Endothelial cell of umbilical vein (primary cell): Measurements from ENCODE around the gene VAV3. TPM values are rescaled to one million over a fixed set of nuclear protein-coding genes. Genes with fewer than 3 reads are reported as not detected.

Experiments
- BruUV-seq: library from RNA; stranded (reverse); fragments of 400-500 nt; replicated peaks from 2 replicates; lab custom pipeline; 2021; lab: Mats Ljungman, UMichigan
- CTCF ChIA-PET: fragments of 300-600, 350-600 bp; sonication (Branson Sonifier 250); formaldehyde crosslinking; loops from one replicate; lab custom pipeline; 2021; ENCODE audit warnings: antibody characterized with exemption, inconsistent platforms; lab: Charles Lee
- POLR2A ChIA-PET: fragments of 300-600, 350-600 bp; sonication (Branson Sonifier 250); formaldehyde crosslinking; loops from one replicate; lab custom pipeline; 2021; ENCODE audit warnings: antibody characterized with exemption, inconsistent platforms; lab: Charles Lee
- DNase-seq: peaks from one replicate; pipeline ENCODE4 v3.0.0-alpha.2; 2011; ENCODE audit warnings: low read depth, low spot score
- FAIRE-seq: peaks from 2 replicates; lab custom pipeline; 2011; peaks lifted over from hg19 to GRCh38; lab: Jason Lieb, UNC
- H2AFZ ChIP-seq: 2 replicates; pipeline ENCODE4 v1.6.0; 2012; ENCODE audit warnings: low read depth, low read length, control low read depth, inconsistent platforms
- H3K27ac ChIP-seq: 2 replicates; pipeline ENCODE4 v1.5.1; 2011; ENCODE audit warnings: low read depth, mild to moderate bottlenecking, control low read depth, low read length, moderate library complexity; ENCODE audit not compliant: insufficient read depth
- H3K27me3 ChIP-seq, 2 experiments: 2 replicates each; pipeline versions ENCODE4 v1.6.0 to v1.6.1; 2011; ENCODE audit warnings: low read length in 2 of 2, mixed read lengths in 1 of 2; ENCODE audit not compliant: control insufficient read depth in 2 of 2, insufficient read depth in 2 of 2
- H3K36me3 ChIP-seq, 2 experiments: 2 replicates in 1 of 2; 3 replicates in 1 of 2; pipeline ENCODE4 v1.5.1; 2011; ENCODE audit warnings: low read length in 2 of 2, mild to moderate bottlenecking in 1 of 2, moderate library complexity in 1 of 2; ENCODE audit not compliant: control insufficient read depth in 2 of 2, insufficient read depth in 2 of 2; ENCODE audit errors: extremely low read depth in 1 of 2
- H3K4me1 ChIP-seq: 3 replicates; pipeline ENCODE4 v1.5.1; 2011; ENCODE audit warnings: mild to moderate bottlenecking, low read length; ENCODE audit not compliant: control insufficient read depth, insufficient read depth; ENCODE audit errors: extremely low read depth
- H3K4me2 ChIP-seq: 2 replicates; pipeline ENCODE4 v1.6.1; 2011; ENCODE audit warnings: low read length, control low read depth, mixed read lengths; ENCODE audit not compliant: insufficient read depth
- H3K4me3 ChIP-seq, 3 experiments: fragments of 200-600 bp in 1 of 3; sonication (generic), shearing (Covaris generic) in 1 of 3; replicated peaks in 1 of 3; 2 replicates each; pipeline ENCODE4 v1.5.1; 2011 to 2016; ENCODE audit warnings: control low read depth in 3 of 3, low read length in 3 of 3, mild to moderate bottlenecking in 2 of 3, inconsistent platforms in 1 of 3, low read depth in 1 of 3, moderate library complexity in 1 of 3; ENCODE audit not compliant: insufficient read depth in 1 of 3
- H3K79me2 ChIP-seq: 2 replicates; pipeline ENCODE4 v1.6.0; 2012; ENCODE audit warnings: low read length, inconsistent platforms; ENCODE audit not compliant: control insufficient read depth, insufficient read depth
- H3K9ac ChIP-seq: replicated peaks from 2 replicates; pipeline ENCODE3; 2011; ENCODE audit warnings: low read length, control low read depth; ENCODE audit not compliant: insufficient read depth; ENCODE audit errors: extremely low read depth
- H3K9me1 ChIP-seq: replicated peaks from 3 replicates; pipeline ENCODE4 v1.6.0; 2011; ENCODE audit warnings: mild to moderate bottlenecking, low read length; ENCODE audit not compliant: control insufficient read depth, insufficient read depth; ENCODE audit errors: extremely low read depth
- H3K9me3 ChIP-seq: replicated peaks from 2 replicates; pipeline ENCODE4 v1.5.1; 2012; ENCODE audit warnings: low read length, inconsistent platforms; ENCODE audit not compliant: control insufficient read depth, insufficient read depth
- H4K20me1 ChIP-seq: replicated peaks from 2 replicates; pipeline ENCODE3; 2011; ENCODE audit warnings: mild to moderate bottlenecking, low read length; ENCODE audit not compliant: control insufficient read depth, insufficient read depth; ENCODE audit errors: extremely low read depth
- EZH2 ChIP-seq: IDR thresholded peaks from 2 replicates; pipeline ENCODE4 v1.6.1; 2012; ENCODE audit warnings: borderline replicate concordance, low read depth, mild to moderate bottlenecking, moderate library complexity, low read length, inconsistent platforms; ENCODE audit not compliant: severe bottlenecking
- FOS ChIP-seq: IDR thresholded peaks from 2 replicates; pipeline ENCODE4 v1.6.1; 2011; ENCODE audit warnings: mild to moderate bottlenecking, low read length, moderate library complexity, borderline replicate concordance; ENCODE audit not compliant: insufficient read depth
- GATA2 ChIP-seq: IDR thresholded peaks from 2 replicates; pipeline ENCODE4 v1.7.0; 2011; ENCODE audit warnings: low read depth, mild to moderate bottlenecking, moderate library complexity, mixed read lengths, low read length; ENCODE audit not compliant: insufficient read length, insufficient read depth
- JUN ChIP-seq: IDR thresholded peaks from 2 replicates; pipeline ENCODE4 v1.6.1; 2011; ENCODE audit warnings: borderline replicate concordance, low read depth; ENCODE audit not compliant: insufficient read length, insufficient read depth
- MYC ChIP-seq: IDR thresholded peaks from one replicate; pipeline ENCODE4 v1.6.1; 2011; ENCODE audit warnings: mild to moderate bottlenecking, low read depth, low read length
- POLR2A ChIP-seq: IDR thresholded peaks from 2 replicates; pipeline ENCODE4 v1.6.1; 2012; ENCODE audit warnings: low read depth, mild to moderate bottlenecking, control low read depth, low read length
- POLR2AphosphoS5 ChIP-seq: IDR thresholded peaks from 2 replicates; pipeline ENCODE4 v1.6.1; 2012; ENCODE audit warnings: low read depth, mild to moderate bottlenecking, control low read depth, low read length, moderate library complexity; ENCODE audit not compliant: insufficient read depth
- dilution Hi-C: fragments of 300-500 bp; cut with MboI; formaldehyde crosslinking; loops from one replicate; pipeline ENCODE4 v1.15.0; 2019; ENCODE audit warnings: low sequenced_read_pairs; ENCODE audit not compliant: extremely low pct_ligation_motif_present
- intact Hi-C: fragments of 100-400 bp; cut with micrococcal nuclease; formaldehyde crosslinking; loops from one replicate; pipeline ENCODE4 v1.10.0; 2022
- polyA plus RNA-seq, 4 experiments: library from polyadenylated mRNA; depleted of rRNA in 3 of 4; stranded (reverse) in 3 of 4; unstranded in 1 of 4; fragments of >200 nt; gene quantifications; 2 replicates each; pipeline versions ENCODE4 v1.2.1 to v1.2.3, GENCODE V29; 2011 to 2012; ENCODE audit warnings: missing spikeins in 1 of 4
- total RNA-seq: library from RNA; stranded (reverse); gene quantifications from 2 replicates; pipeline ENCODE4 v1.2.3, GENCODE V29; 2021
- TF ChIP-seq, protein P1 (sequence below): IDR thresholded peaks from 2 replicates; pipeline ENCODE4 v1.6.1; 2011; ENCODE audit not compliant: insufficient read depth, insufficient read length
- TF ChIP-seq, protein P2 (sequence below), 2 donors: IDR thresholded peaks; 1 replicate in 1 of 2; 2 replicates in 1 of 2; pipeline ENCODE4 v1.5.1; 2011; ENCODE audit warnings: low read length in 2 of 2, mild to moderate bottlenecking in 2 of 2, moderate library complexity in 2 of 2, control low read depth in 1 of 2, inconsistent platforms in 1 of 2, low read depth in 1 of 2; ENCODE audit not compliant: insufficient read depth in 1 of 2; ENCODE audit errors: extremely low read depth in 1 of 2

Gene VAV3
- total and polyA plus RNA-seq, 2 donors (not counting 3 experiments of a cell fraction or from before 2014, with no cell fraction given) = 0.18 to 1.5 TPM

DNA sequence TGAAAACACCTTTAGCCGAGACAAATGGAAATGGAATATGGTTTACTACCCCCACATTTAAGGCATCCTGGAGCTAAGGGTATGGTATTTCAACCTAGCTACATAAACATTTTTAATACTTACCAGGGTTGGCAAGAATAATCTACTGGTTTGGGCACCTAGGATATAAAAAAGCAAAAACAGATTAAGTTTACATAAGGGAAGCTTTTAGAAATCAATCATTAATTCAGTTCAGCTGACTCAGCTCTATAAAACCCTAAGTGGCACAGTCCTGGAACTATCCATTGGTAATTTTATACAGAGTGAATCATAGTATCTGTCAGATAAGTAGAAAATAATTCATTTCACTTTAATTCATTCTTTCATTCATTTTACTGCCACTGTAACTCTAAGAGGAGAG, 355.2 kb downstream of the VAV3 start:
- CTCF ChIA-PET = interaction anchor here (1.6 kb wide), 1 partner anchor 10 kb away, joined by 4 read pairs; no protein-coding TSS in a partner anchor

GRCh38 chr1:107604825-107605224, 360.2 kb downstream of the VAV3 start:
- H3K9me1 ChIP-seq = no peaks in the 10 kb centered on the region
- no peaks in the 10 kb centered on the region for H3K79me2 ChIP-seq
- no peak for FAIRE-seq
- H3K27ac ChIP-seq = no peak overlapping the region
- DNase-seq = no peak
- intact Hi-C loops = no loop called here
- no peaks in the 10 kb centered on the region for H3K36me3 ChIP-seq
- no peaks in the 10 kb centered on the region for H3K27me3 ChIP-seq
- no peak overlapping the region for H3K9ac ChIP-seq
- BruUV-seq = no TSS peak
- H2AFZ ChIP-seq = no peak overlapping the region
- dilution Hi-C loops = no loop called here
- no peaks in the 10 kb centered on the region for H3K9me3 ChIP-seq
- H3K4me2 ChIP-seq = no peak overlapping the region
- CTCF ChIA-PET = no interaction called here
- no peaks in the 10 kb centered on the region for H4K20me1 ChIP-seq
- TF ChIP-seq FOS (no peak), POLR2A (no peak), MYC (no peak), POLR2AphosphoS5 (no peak), EZH2 (no peak), JUN (no peak), GATA2 (no peak)
- TF ChIP-seq, protein P1, sequence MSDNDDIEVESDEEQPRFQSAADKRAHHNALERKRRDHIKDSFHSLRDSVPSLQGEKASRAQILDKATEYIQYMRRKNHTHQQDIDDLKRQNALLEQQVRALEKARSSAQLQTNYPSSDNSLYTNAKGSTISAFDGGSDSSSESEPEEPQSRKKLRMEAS = no peak
- TF ChIP-seq, protein P2, sequence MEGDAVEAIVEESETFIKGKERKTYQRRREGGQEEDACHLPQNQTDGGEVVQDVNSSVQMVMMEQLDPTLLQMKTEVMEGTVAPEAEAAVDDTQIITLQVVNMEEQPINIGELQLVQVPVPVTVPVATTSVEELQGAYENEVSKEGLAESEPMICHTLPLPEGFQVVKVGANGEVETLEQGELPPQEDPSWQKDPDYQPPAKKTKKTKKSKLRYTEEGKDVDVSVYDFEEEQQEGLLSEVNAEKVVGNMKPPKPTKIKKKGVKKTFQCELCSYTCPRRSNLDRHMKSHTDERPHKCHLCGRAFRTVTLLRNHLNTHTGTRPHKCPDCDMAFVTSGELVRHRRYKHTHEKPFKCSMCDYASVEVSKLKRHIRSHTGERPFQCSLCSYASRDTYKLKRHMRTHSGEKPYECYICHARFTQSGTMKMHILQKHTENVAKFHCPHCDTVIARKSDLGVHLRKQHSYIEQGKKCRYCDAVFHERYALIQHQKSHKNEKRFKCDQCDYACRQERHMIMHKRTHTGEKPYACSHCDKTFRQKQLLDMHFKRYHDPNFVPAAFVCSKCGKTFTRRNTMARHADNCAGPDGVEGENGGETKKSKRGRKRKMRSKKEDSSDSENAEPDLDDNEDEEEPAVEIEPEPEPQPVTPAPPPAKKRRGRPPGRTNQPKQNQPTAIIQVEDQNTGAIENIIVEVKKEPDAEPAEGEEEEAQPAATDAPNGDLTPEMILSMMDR (IDR thresholded peaks at IDR 0.05; ENCODE audit: extremely low read depth in 1 of 2, insufficient read depth in 1 of 2, low read depth in 1 of 2, low read length in 2 of 2) = no peak
- no peak overlapping the region for H3K4me3 ChIP-seq
- POLR2A ChIA-PET = no interaction called here
- no peaks in the 10 kb centered on the region for H3K4me1 ChIP-seq

More for the DNA sequence above, 355.2 kb downstream of the VAV3 start:
- Histone ChIP-seq H3K27me3 (no peaks in the 10 kb centered on the region), H3K9me3 (no peaks in the 10 kb centered on the region), H3K36me3 (no peaks in the 10 kb centered on the region), H3K9ac (no peak overlapping the region), H3K4me1 (no peaks in the 10 kb centered on the region), H3K4me3 (no peak overlapping the region), H3K4me2 (no peak overlapping the region), H2AFZ (no peak overlapping the region), H4K20me1 (no peaks in the 10 kb centered on the region), H3K27ac (no peak overlapping the region), H3K79me2 (no peaks in the 10 kb centered on the region), H3K9me1 (no peaks in the 10 kb centered on the region)
- no peak for DNase-seq
- no peak for FAIRE-seq
- no TSS peak for BruUV-seq
- dilution Hi-C loops (no loop called here), intact Hi-C loops (no loop called here)
- POLR2A ChIA-PET = no interaction called here
- no peak for TF ChIP-seq POLR2A
- TF ChIP-seq FOS = no peak
- no peak for TF ChIP-seq GATA2
- TF ChIP-seq, protein P2 (IDR thresholded peaks at IDR 0.05; ENCODE audit: extremely low read depth in 1 of 2, insufficient read depth in 1 of 2, low read depth in 1 of 2, low read length in 2 of 2) = no peak
